HepG2 (cell line): Measurements from ENCODE around the gene TLR6. TPM values are rescaled to one million over a fixed set of nuclear protein-coding genes. Genes with fewer than 3 reads are reported as not detected.

ENCODE experiments used
- ATAC-seq: fragments of 200-7000 bp; cut with Tn5 transposase; 3 replicates; pipeline ENCODE4 v1.9.1; 2020; ENCODE audit warnings: mild to moderate bottlenecking, moderate library complexity
- BruUV-seq: library from RNA; stranded (reverse); fragments of 400-500 nt; replicated peaks from 2 replicates; lab custom pipeline; 2021; lab: Mats Ljungman, UMichigan
- CTCF ChIA-PET: fragments of 300-600 bp; formaldehyde crosslinking; extraction: SDS; loops from one replicate; lab custom pipeline; 2021; ENCODE audit warnings: low total read pairs, inconsistent platforms, low intra/inter-chr PET ratio; lab: Yijun Ruan, JAX
- POLR2A ChIA-PET: fragments of 350-600 bp; sonication (Branson Sonifier 250); formaldehyde crosslinking; loops from one replicate; lab custom pipeline; 2020; ENCODE audit warnings: antibody characterized with exemption, inconsistent platforms; lab: Yijun Ruan, JAX
- DNase-seq: peaks from one replicate; pipeline ENCODE4 v3.0.0-alpha.2; 2015; ENCODE audit warnings: low spot score
- FAIRE-seq: peaks from 3 replicates; lab custom pipeline; 2011; peaks lifted over from hg19 to GRCh38; lab: Jason Lieb, UNC
- H2AFZ ChIP-seq: one replicate; pipeline ENCODE4 v1.6.1; 2011; ENCODE audit warnings: low read length, inconsistent platforms
- H3K27ac ChIP-seq: fragments of 300-600 bp; 3 replicates; pipeline ENCODE4 v1.8.0; 2011; ENCODE audit warnings: mixed run types, mild to moderate bottlenecking, mixed read lengths, low read length, inconsistent platforms; ENCODE audit not compliant: insufficient read depth; ENCODE audit errors: extremely low read length
- H3K27me3 ChIP-seq, 2 experiments: fragments of 200-600 bp in 1 of 2; 2 replicates in 1 of 2; 3 replicates in 1 of 2; pipeline versions ENCODE4 v1.6.0 to v1.8.0; 2011; ENCODE audit warnings: low read length in 2 of 2, mild to moderate bottlenecking in 2 of 2, moderate library complexity in 2 of 2, inconsistent platforms in 1 of 2; ENCODE audit not compliant: insufficient read depth in 2 of 2, control insufficient read depth in 1 of 2
- H3K36me3 ChIP-seq, 2 experiments: fragments of 200-600 bp in 1 of 2; replicated peaks in 1 of 2; 2 replicates in 1 of 2; 3 replicates in 1 of 2; pipeline versions ENCODE4 v1.5.1 to v1.8.0; 2011; ENCODE audit warnings: low read length in 2 of 2, inconsistent platforms in 1 of 2; ENCODE audit not compliant: insufficient read depth in 2 of 2, control insufficient read depth in 1 of 2
- H3K4me1 ChIP-seq: 2 replicates; pipeline ENCODE4 v1.5.1; 2012; ENCODE audit warnings: low read length, inconsistent platforms; ENCODE audit not compliant: insufficient read depth
- H3K4me2 ChIP-seq: 2 replicates; pipeline ENCODE4 v1.6.0; 2011; ENCODE audit warnings: low read depth, low read length, inconsistent platforms
- H3K4me3 ChIP-seq, 3 experiments: fragments of 200-600 bp in 1 of 3; sonication (generic), shearing (Covaris generic) in 1 of 3; replicated peaks in 1 of 3; 2 replicates each; pipeline ENCODE4 v1.5.1; 2011 to 2016; ENCODE audit warnings: low read length in 3 of 3, inconsistent platforms in 2 of 3, low read depth in 2 of 3, mild to moderate bottlenecking in 2 of 3, control low read depth in 1 of 3, mixed read lengths in 1 of 3; ENCODE audit not compliant: insufficient read depth in 1 of 3
- H3K79me2 ChIP-seq: one replicate; pipeline ENCODE4 v1.6.1; 2011; ENCODE audit warnings: low read length, inconsistent platforms; ENCODE audit not compliant: insufficient read depth
- H3K9ac ChIP-seq: 2 replicates; pipeline ENCODE4 v1.6.0; 2011; ENCODE audit warnings: mild to moderate bottlenecking, low read depth, low read length, inconsistent platforms; ENCODE audit not compliant: insufficient read depth
- H3K9me3 ChIP-seq: 2 replicates; pipeline ENCODE4 v1.5.1; 2012; ENCODE audit warnings: mild to moderate bottlenecking, low read length
- H4K20me1 ChIP-seq: 2 replicates; pipeline ENCODE4 v1.6.0; 2011; ENCODE audit warnings: inconsistent platforms, mild to moderate bottlenecking, low read length, moderate library complexity; ENCODE audit not compliant: insufficient read depth
- CCDC6 ChIP-seq: sonication (generic); formaldehyde crosslinking; IDR thresholded peaks from 2 replicates; pipeline ENCODE4 v1.8.1; 2022; ENCODE audit warnings: mild to moderate bottlenecking, missing genetic modification reagents, moderate library complexity
- CREM ChIP-seq, 2 experiments: sonication (generic) in 1 of 2; formaldehyde crosslinking in 1 of 2; IDR thresholded peaks; 2 replicates each; pipeline versions ENCODE4 v1.4.0 to v1.6.1; 2016 to 2020; ENCODE audit warnings: antibody characterized with exemption in 1 of 2, mild to moderate bottlenecking in 1 of 2, missing genetic modification reagents in 1 of 2
- TBX3 ChIP-seq: fragments of 450-650 bp; IDR thresholded peaks from 2 replicates; pipeline ENCODE4 v1.6.1; 2017; ENCODE audit warnings: antibody characterized with exemption, mild to moderate bottlenecking, inconsistent platforms, borderline replicate concordance
- ZNF12 ChIP-seq: sonication (generic); formaldehyde crosslinking; IDR thresholded peaks from 2 replicates; pipeline ENCODE4 v1.5.0; 2020; ENCODE audit warnings: missing genetic modification reagents
- ZNF766 ChIP-seq: sonication (generic); formaldehyde crosslinking; IDR thresholded peaks from 2 replicates; pipeline ENCODE4 v1.5.0; 2020; ENCODE audit warnings: missing genetic modification reagents, borderline replicate concordance
- ZSCAN20 ChIP-seq: sonication (generic); formaldehyde crosslinking; IDR thresholded peaks from 2 replicates; pipeline ENCODE4 v1.4.0; 2020; ENCODE audit warnings: missing genetic modification reagents, mild to moderate bottlenecking, borderline replicate concordance
- WGBS: methylation state at CpG from one replicate; pipeline ENCODE4 v1.1.6; 2017; ENCODE audit warnings: low lambda C conversion rate; 5-methylcytosine and 5-hydroxymethylcytosine counted together
- in situ Hi-C: cut with HindIII; loops from 2 replicates; pipeline ENCODE4 v1.10.0; 2017; ENCODE audit warnings: low pct_unique_long_range_greater_than_20kb; ENCODE audit not compliant: extremely low pct_ligation_motif_present
- intact Hi-C: fragments of 100-400 bp; cut with micrococcal nuclease; formaldehyde crosslinking; loops from one replicate; pipeline ENCODE4 v1.10.0; 2022; ENCODE audit not compliant: unreplicated experiment
- microRNA counts: library from miRNA; unstranded; fragments of <30 nt; microRNA quantifications from one replicate; lab custom pipeline; 2015
- microRNA-seq: library from miRNA; unstranded; fragments of <30 nt; microRNA quantifications from one replicate; pipeline ENCODE4, GENCODE V29; 2020
- polyA plus RNA-seq, 8 experiments: library from polyadenylated mRNA; depleted of rRNA in 3 of 8; stranded (reverse) in 7 of 8; unstranded in 1 of 8; fragments of >200 nt; fragmentation: Illumina TruSeq in 4 of 8; extraction: Trizol in 4 of 8; gene quantifications; 2 replicates each; pipeline versions ENCODE4 v1.2.1 to v1.2.3, GENCODE V29; 2011 to 2016; ENCODE audit warnings: low read depth in 4 of 8, missing spikeins in 1 of 8, mixed read lengths in 1 of 8; ENCODE audit not compliant: insufficient read depth in 1 of 8
- small RNA-seq, 3 experiments: library from RNA; depleted of rRNA; stranded (forward); fragments of <200 nt; gene quantifications; one replicate each; pipeline ENCODE3, GENCODE V24; 2012; ENCODE audit warnings: low read depth in 2 of 3, low replicate concordance in 1 of 3; ENCODE audit not compliant: insufficient read length in 3 of 3, insufficient read depth in 2 of 3
- total RNA-seq, 5 experiments: library from RNA; depleted of rRNA; stranded (reverse); fragments of >200 nt; fragmentation: Illumina TruSeq; extraction: Trizol; gene quantifications; 2 replicates each; pipeline ENCODE4 v1.2.3, GENCODE V29; 2016; ENCODE audit warnings: low read depth in 1 of 5
- TF ChIP-seq, protein P1 (sequence below): sonication (generic); formaldehyde crosslinking; IDR thresholded peaks from 2 replicates; pipeline ENCODE4; 2020; ENCODE audit warnings: missing genetic modification reagents, mild to moderate bottlenecking, borderline replicate concordance

The TLR6 gene
- total and polyA plus RNA-seq, 2 of the 13 experiments (the other 11 are each of a cell fraction or from before 2014, with no cell fraction given) = 0.33 to 0.71 TPM

DNA sequence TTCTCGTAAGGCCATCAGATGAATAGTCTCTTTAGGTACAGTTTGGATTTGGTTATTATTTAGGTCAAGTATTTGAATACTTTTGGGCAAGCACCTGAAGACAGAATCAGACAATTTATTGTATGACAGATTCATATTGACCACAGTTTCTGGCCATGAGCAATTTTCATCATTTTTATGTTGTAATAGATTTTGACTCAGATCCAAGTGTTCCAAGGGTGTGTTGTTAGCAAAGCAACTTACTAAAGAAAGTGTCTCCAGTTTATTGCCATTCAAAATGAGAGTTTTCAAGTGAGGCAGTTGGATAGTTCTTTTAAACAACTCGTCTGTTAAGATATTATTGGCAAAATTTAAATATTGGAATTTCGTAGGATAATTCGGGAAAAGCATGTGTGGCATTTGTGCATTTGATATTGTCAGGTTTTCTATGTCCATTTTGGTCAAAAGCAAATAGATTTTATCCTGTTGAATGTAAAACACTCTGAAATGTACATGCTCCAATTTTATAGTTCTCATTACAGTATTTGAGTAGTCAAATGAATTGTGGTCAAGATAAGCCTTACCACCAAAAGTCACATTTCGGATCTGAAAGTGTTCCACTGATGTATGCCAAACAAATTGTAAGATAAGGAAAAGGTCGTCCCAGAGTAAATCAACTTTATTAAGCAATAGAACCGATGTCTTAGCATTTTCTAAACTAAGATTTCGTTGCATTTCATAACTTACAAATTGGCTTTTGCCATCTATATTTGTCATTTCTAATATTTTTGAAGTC is 82.2 kb downstream of the TLR6 start:
- H3K4me1 ChIP-seq = no peaks in the 10 kb centered on the region
- BruUV-seq = no TSS peak
- ATAC-seq = no peak
- intact Hi-C loops = no loop called here
- CTCF ChIA-PET = no interaction called here
- peaks cover 0 to 8% of the 10 kb centered on the region in 2 experiments; a peak in 2 of 5 replicates for H3K27me3 ChIP-seq
- no peak overlapping the region for H3K9ac ChIP-seq
- no peak overlapping the region for H3K4me2 ChIP-seq
- WGBS = 11% methylated on average over 8 of the region's 8 CpGs
- H3K79me2 ChIP-seq = no peaks in the 10 kb centered on the region
- H3K36me3 ChIP-seq = no peaks in the 10 kb centered on the region
- DNase-seq = no peak
- H2AFZ ChIP-seq = no peak overlapping the region
- FAIRE-seq = no peak
- no peak overlapping the region for H3K27ac ChIP-seq
- POLR2A ChIA-PET = no interaction called here
- no peaks in the 10 kb centered on the region for H4K20me1 ChIP-seq
- H3K4me3 ChIP-seq = no peak overlapping the region
- no peaks in the 10 kb centered on the region for H3K9me3 ChIP-seq
- in situ Hi-C loops = loop anchor here (25.0 kb wide), 1 partner anchor 363 kb away; no protein-coding TSS in a partner anchor
- TF ChIP-seq CCDC6 (CRISPR knock-in tag) (no peak), CREM (IDR thresholded peaks at IDR 0.05) (no peak), CREM (CRISPR knock-in tag; IDR thresholded peaks at IDR 0.05) (no peak), ZSCAN20 (CRISPR knock-in tag) (no peak), TBX3 (no peak), ZNF766 (CRISPR knock-in tag) (no peak), ZNF12 (CRISPR knock-in tag) (no peak)
- TF ChIP-seq, protein P1, sequence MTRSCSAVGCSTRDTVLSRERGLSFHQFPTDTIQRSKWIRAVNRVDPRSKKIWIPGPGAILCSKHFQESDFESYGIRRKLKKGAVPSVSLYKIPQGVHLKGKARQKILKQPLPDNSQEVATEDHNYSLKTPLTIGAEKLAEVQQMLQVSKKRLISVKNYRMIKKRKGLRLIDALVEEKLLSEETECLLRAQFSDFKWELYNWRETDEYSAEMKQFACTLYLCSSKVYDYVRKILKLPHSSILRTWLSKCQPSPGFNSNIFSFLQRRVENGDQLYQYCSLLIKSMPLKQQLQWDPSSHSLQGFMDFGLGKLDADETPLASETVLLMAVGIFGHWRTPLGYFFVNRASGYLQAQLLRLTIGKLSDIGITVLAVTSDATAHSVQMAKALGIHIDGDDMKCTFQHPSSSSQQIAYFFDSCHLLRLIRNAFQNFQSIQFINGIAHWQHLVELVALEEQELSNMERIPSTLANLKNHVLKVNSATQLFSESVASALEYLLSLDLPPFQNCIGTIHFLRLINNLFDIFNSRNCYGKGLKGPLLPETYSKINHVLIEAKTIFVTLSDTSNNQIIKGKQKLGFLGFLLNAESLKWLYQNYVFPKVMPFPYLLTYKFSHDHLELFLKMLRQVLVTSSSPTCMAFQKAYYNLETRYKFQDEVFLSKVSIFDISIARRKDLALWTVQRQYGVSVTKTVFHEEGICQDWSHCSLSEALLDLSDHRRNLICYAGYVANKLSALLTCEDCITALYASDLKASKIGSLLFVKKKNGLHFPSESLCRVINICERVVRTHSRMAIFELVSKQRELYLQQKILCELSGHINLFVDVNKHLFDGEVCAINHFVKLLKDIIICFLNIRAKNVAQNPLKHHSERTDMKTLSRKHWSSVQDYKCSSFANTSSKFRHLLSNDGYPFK (CRISPR knock-in tag) = no peak

MicroRNAs encoded within 50 kb of the gene (microRNA counts, 767-probe panel; counts per million panel counts)
- microRNA hsa-miR-574-3p (lab: Ali Mortazavi, UCI) = 41,016 counts per million, percentile 25 among the panel's probes with 10 or more counts
- microRNA hsa-miR-574-5p (lab: Ali Mortazavi, UCI) = 44,571 counts per million, percentile 50 among the panel's probes with 10 or more counts

Small RNA genes within 50 kb of the gene (microRNA-seq; reads per million reads assigned to microRNA genes)
- gene MIR574 = 369 reads per million, percentile 83 among the genes with 10 or more reads in this experiment

Small RNA genes within 50 kb of the gene (small RNA-seq; reads per million reads assigned to genes)
- gene MIR574 = 1.2 to 42.5 (median 3.9) reads per million in 3 experiments

Other genes starting within 250 kb of the TLR6 start
- 29.1 and 45.2 TPM in 2 replicates for gene KLF3, start 192.6 kb downstream of the TLR6 start, total RNA-seq (2016; rRNA removed; fragmentation: Illumina TruSeq; extraction: Trizol)
- gene KLF3, start 192.6 kb downstream of the TLR6 start, polyA plus RNA-seq (2011; rRNA removed) = 32.2 and 37.8 TPM in 2 replicates
- not detected in 2 replicates for gene TLR10, start 73.8 kb downstream of the TLR6 start, total RNA-seq (2016; rRNA removed; fragmentation: Illumina TruSeq; extraction: Trizol)
- gene TLR10, start 73.8 kb downstream of the TLR6 start, polyA plus RNA-seq (2011; rRNA removed) = not detected in 2 replicates
- 0.11 TPM in 1 of 2 replicates, not detected in the other for gene TLR1, start 52.0 kb downstream of the TLR6 start, total RNA-seq (2016; rRNA removed; fragmentation: Illumina TruSeq; extraction: Trizol)
- gene TLR1, start 52.0 kb downstream of the TLR6 start, polyA plus RNA-seq (2011; rRNA removed) = 0.08 TPM in 2 replicates
- 61.0 and 87.0 TPM in 2 replicates for gene FAM114A1, start 11.0 kb upstream of the TLR6 start, total RNA-seq (2016; rRNA removed; fragmentation: Illumina TruSeq; extraction: Trizol)
- gene FAM114A1, start 11.0 kb upstream of the TLR6 start, polyA plus RNA-seq (2011; rRNA removed) = 70.4 and 76.9 TPM in 2 replicates
- gene TMEM156, start 175.6 kb upstream of the TLR6 start, total RNA-seq (2016; rRNA removed; fragmentation: Illumina TruSeq; extraction: Trizol) = not detected in 2 replicates
- gene TMEM156, start 175.6 kb upstream of the TLR6 start, polyA plus RNA-seq (2011; rRNA removed) = 1.2 and 1.6 TPM in 2 replicates
- gene KLHL5, start 205.4 kb upstream of the TLR6 start, total RNA-seq (2016; rRNA removed; fragmentation: Illumina TruSeq; extraction: Trizol) = 36.2 and 45.3 TPM in 2 replicates
- 32.6 and 38.7 TPM in 2 replicates for gene KLHL5, start 205.4 kb upstream of the TLR6 start, polyA plus RNA-seq (2011; rRNA removed)